ENCODE measurements around the gene CEP72. TPM values are rescaled to one million over a fixed set of nuclear protein-coding genes. Genes with fewer than 3 reads are reported as not detected.
"Not testable (repeated sequence)": the region's sequence is repeated elsewhere in the genome, so short reads cannot be mapped to it uniquely, and the experiment has no call there.

The CEP72 gene
- total and polyA plus RNA-seq, 7 donors = 0.36 to 7.1 (median 1.6) TPM

- TF ChIP-seq POLR2A (IDR thresholded peaks at IDR 0.05) = no peak
- no peak for TF ChIP-seq EP300 (IDR thresholded peaks at IDR 0.05)
- TF ChIP-seq POLR2AphosphoS5 (IDR thresholded peaks at IDR 0.05) = no peak
- Histone ChIP-seq H3K4me1 (no peaks in the 10 kb centered on the region), H3K36me3 (no peaks in the 10 kb centered on the region), H3K27ac (no peak overlapping the region), H3K9me3 (peaks cover 3 to 21% (median 11%) of the 10 kb centered on the region in 4 donors), H3K27me3 (peaks cover 0 to 56% (median 8%) of the 10 kb centered on the region in 3 donors), H3K4me3 (no peak overlapping the region)
- intact Hi-C loops (cut with DNase I) = no loop called here
- WGBS, 2 donors = 21 to 41% methylated on average over 16 of the region's 16 CpGs
- peak; percentile 57 for DNase-seq
These were observed 38.2 kb upstream of the CEP72 start for GRCh38 chr5:573976-574375.

- DNase-seq = peak; percentile 29
- peaks cover 3 to 21% (median 11%) of the 10 kb centered on the region in 4 donors for H3K9me3 ChIP-seq
- 93 to 94% methylated on average over 16 of the region's 16 CpGs for WGBS, 2 donors
- intact Hi-C loops (cut with DNase I) = no loop called here
- no peak overlapping the region for H3K27ac ChIP-seq
- no peaks in the 10 kb centered on the region for H3K4me1 ChIP-seq
- no peaks in the 10 kb centered on the region for H3K36me3 ChIP-seq
- H3K4me3 ChIP-seq = no peak overlapping the region
- TF ChIP-seq POLR2AphosphoS5 (IDR thresholded peaks at IDR 0.05) (no peak), EP300 (IDR thresholded peaks at IDR 0.05) (no peak), POLR2A (IDR thresholded peaks at IDR 0.05) (no peak), CTCF (IDR thresholded peaks at IDR 0.05) (no peak)
- peaks cover 4 to 58% (median 15%) of the 10 kb centered on the region in 3 donors for H3K27me3 ChIP-seq
These were observed 37.2 kb upstream of the CEP72 start for GRCh38 chr5:574906-575305.

DNA sequence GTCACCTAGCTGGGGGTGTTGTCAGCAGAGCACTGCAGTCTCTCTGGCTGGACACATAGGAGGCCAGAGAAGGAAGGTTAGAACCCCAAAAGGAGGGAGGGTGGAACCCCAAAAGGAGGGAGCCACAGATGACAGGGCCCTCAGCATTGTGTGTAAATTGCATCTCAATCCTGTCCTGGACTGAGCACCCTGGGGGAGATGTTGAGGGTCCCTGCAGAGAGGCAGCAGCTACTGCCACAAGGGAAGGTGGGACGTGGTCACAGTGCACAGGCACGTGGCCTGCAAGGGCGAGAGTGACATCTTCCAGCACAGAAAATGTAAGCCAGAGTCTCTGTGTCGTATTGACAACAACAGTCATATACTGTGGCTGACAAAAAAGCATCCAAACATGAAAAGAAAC lies 36.5 kb upstream of the CEP72 start:
- TF ChIP-seq POLR2A (IDR thresholded peaks at IDR 0.05) (no peak), CTCF (IDR thresholded peaks at IDR 0.05) (no peak), POLR2AphosphoS5 (IDR thresholded peaks at IDR 0.05) (no peak), EP300 (IDR thresholded peaks at IDR 0.05) (no peak)
- Histone ChIP-seq H3K9me3 (peaks cover 3 to 21% (median 11%) of the 10 kb centered on the region in 4 donors), H3K27ac (no peak overlapping the region), H3K4me1 (no peaks in the 10 kb centered on the region), H3K4me3 (no peak overlapping the region), H3K36me3 (no peaks in the 10 kb centered on the region), H3K27me3 (peaks cover 4 to 64% (median 16%) of the 10 kb centered on the region in 3 donors)
- DNase-seq = peak; percentile 24
- WGBS, 2 donors = 78 to 82% methylated on average over 4 of the region's 4 CpGs
- intact Hi-C loops (cut with DNase I) = no loop called here

DNA sequence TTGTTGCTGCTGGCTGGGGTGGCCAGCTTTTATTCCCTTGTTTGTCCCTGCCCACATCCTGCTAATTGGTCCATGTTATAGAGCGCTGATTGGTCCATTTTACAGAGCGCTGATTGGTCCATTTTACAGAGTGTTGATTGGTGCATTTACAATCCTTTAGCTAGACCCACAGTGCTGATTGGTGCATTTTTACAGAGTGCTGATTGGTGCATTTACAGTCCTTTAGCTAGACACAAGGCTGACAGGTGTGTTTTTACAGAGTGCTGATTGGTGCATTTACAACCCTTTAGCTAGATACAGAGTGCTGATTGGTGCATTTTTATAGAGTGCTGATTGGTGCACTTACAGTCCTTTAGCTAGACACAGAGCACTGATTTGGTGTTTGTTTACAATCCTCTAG lies 34.9 kb upstream of the CEP72 start:
- intact Hi-C loops (cut with DNase I); H3K27ac ChIP-seq; H3K4me3 ChIP-seq; H3K4me1 ChIP-seq; H3K36me3 ChIP-seq; DNase-seq: not testable (repeated sequence)
- 97 to 99% methylated on average over 2 of the region's 2 CpGs for WGBS, 2 donors
- H3K9me3 ChIP-seq = peaks cover 3 to 21% (median 11%) of the 10 kb centered on the region in 4 donors
- peaks cover 4 to 77% (median 16%) of the 10 kb centered on the region in 3 donors for H3K27me3 ChIP-seq

GRCh38 chr5:577800-578199 lies 34.3 kb upstream of the CEP72 start:
- DNase-seq = no peak
- H3K36me3 ChIP-seq = no peaks in the 10 kb centered on the region
- no peak overlapping the region for H3K27ac ChIP-seq
- intact Hi-C loops (cut with DNase I) = no loop called here
- TF ChIP-seq EP300 (IDR thresholded peaks at IDR 0.05) (no peak), POLR2AphosphoS5 (IDR thresholded peaks at IDR 0.05) (no peak)
- peaks cover 4 to 81% (median 16%) of the 10 kb centered on the region in 3 donors for H3K27me3 ChIP-seq
- H3K9me3 ChIP-seq = peaks cover 3 to 21% (median 11%) of the 10 kb centered on the region in 4 donors
- H3K4me1 ChIP-seq = no peaks in the 10 kb centered on the region
- H3K4me3 ChIP-seq = no peak overlapping the region

DNA sequence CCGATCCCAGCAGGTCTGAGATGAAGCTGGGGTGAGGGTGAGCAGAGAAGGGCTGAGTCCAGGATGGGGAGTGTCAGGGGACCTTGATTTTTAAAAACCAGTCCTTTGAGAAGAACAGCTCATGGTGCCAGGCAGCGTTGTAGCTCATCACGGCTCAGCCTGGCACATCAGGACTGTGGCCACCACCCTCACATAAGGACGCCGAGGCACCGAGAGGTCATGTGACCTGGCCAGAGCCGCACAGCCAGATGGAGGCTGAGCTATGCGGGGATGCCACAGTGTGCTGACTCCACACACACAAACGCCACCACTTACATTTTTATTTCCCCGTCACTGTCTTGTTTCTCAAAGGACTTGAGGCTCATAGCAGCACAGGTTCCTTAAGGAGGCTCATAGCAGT lies 32.9 kb upstream of the CEP72 start:
- peaks cover 3 to 21% (median 11%) of the 10 kb centered on the region in 4 donors for H3K9me3 ChIP-seq
- H3K4me1 ChIP-seq = no peaks in the 10 kb centered on the region
- H3K27ac ChIP-seq = no peak overlapping the region
- peaks cover 4 to 77% (median 11%) of the 10 kb centered on the region in 3 donors for H3K27me3 ChIP-seq
- no peak overlapping the region for H3K4me3 ChIP-seq
- no peaks in the 10 kb centered on the region for H3K36me3 ChIP-seq
- no peak for TF ChIP-seq EP300 (IDR thresholded peaks at IDR 0.05)
- no peak for TF ChIP-seq POLR2AphosphoS5 (IDR thresholded peaks at IDR 0.05)
- TF ChIP-seq POLR2A (IDR thresholded peaks at IDR 0.05) = no peak
- peak; percentile 25 for DNase-seq
- intact Hi-C loops (cut with DNase I) = no loop called here
- 66 to 81% methylated on average over 10 of the region's 10 CpGs for WGBS, 2 donors
